ENCODE data around the gene NOXO1. TPM values are rescaled to one million over a fixed set of nuclear protein-coding genes. Genes with fewer than 3 reads are reported as not detected.

NOXO1 gene
- total RNA-seq, 2 donors from 2014 or later = 0.42 TPM; not detected in 1

DNA sequence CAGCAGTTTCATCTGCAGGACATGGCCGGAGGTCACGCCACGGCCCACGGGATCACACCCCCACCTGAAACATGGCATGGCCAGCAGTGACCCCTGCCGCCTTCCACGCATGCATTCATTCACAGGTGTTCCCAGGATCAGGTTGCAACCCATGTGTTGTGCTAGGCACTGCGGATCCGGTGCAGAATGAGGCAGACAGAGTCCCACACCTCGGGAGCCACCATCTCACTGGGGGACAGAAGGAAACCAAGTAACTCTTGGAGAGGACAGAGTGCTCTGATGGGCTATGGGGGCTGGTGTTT lies 33.9 kb downstream of the NOXO1 start:
- H3K4me3 ChIP-seq (ENCODE audit: low read length) = no peak overlapping the region
- WGBS, 2 experiments (ENCODE audit: insufficient coverage in 1 of 2, insufficient read length in 1 of 2) = 95 to 96% methylated on average over 9 of the region's 9 CpGs

DNA sequence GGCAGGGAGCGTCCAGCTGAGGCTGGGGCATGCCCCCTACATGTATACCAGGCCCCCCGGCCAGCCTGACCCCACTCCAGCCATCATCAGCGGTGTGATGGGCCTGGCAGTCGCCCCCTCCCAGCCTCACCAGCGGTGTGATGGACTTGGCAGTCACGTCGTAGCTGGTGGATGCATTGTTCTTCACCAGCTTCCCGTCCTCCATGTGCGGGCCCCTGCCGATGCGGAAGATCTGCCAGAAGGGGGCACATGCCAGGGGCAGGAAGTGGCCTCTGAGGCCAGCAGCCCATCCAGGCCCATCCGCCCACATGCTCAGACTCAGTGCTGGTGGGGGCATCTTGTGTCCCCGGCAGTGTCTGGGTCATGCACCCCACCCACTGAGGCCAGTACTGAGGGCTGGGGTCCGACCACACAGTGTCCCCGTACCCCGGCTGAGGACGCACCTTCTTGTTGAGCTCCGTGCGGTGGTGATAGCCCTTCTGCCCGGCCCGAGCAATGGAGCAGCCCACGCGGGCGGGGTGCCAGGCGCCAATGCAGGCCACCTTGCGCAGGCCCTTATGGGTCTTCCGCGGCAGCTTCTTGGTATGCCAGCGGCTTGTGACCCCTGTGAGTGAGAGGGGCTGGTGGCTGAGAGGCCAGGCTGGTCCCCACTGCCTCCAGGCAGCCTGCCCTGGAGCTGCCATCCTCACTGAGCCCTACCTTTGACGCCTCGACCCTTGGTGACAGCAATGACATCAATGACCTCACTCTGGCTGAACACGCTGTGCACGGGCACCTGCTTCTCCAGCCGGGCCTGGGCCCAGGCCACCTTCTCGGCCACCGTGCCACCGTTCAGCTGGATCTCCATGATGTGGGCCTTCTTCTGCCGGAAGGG lies 34.5 kb downstream of the NOXO1 start:
- Histone ChIP-seq H3K9me3 (ENCODE audit: control insufficient read depth, low read length) (no peaks in the 10 kb centered on the region), H3K4me1 (ENCODE audit: control insufficient read depth, insufficient read depth, low read length) (no peaks in the 10 kb centered on the region), H3K36me3 (ENCODE audit: control insufficient read depth, insufficient read depth, low read length) (no peaks in the 10 kb centered on the region), H3K27ac (ENCODE audit: low read depth, low read length) (no peak overlapping the region), H3K4me3 (ENCODE audit: low read length) (no peak overlapping the region), H3K9ac (ENCODE audit: extremely low read depth, low read length, poor library complexity, severe bottlenecking) (no peak overlapping the region), H3K27me3 (ENCODE audit: control insufficient read depth, insufficient read depth, low read length, poor library complexity, severe bottlenecking) (no peaks in the 10 kb centered on the region)
- Mint-ChIP-seq H3K27me3 (ENCODE audit: insufficient read depth) (peaks cover 10% of the 10 kb centered on the region), H3K9me3 (no peaks in the 10 kb centered on the region), H3K36me3 (ENCODE audit: low read depth) (no peaks in the 10 kb centered on the region), H3K4me3 (no peak overlapping the region), H3K4me1 (no peaks in the 10 kb centered on the region), H3K27ac (no peak overlapping the region)
- TF ChIP-seq, protein P1, sequence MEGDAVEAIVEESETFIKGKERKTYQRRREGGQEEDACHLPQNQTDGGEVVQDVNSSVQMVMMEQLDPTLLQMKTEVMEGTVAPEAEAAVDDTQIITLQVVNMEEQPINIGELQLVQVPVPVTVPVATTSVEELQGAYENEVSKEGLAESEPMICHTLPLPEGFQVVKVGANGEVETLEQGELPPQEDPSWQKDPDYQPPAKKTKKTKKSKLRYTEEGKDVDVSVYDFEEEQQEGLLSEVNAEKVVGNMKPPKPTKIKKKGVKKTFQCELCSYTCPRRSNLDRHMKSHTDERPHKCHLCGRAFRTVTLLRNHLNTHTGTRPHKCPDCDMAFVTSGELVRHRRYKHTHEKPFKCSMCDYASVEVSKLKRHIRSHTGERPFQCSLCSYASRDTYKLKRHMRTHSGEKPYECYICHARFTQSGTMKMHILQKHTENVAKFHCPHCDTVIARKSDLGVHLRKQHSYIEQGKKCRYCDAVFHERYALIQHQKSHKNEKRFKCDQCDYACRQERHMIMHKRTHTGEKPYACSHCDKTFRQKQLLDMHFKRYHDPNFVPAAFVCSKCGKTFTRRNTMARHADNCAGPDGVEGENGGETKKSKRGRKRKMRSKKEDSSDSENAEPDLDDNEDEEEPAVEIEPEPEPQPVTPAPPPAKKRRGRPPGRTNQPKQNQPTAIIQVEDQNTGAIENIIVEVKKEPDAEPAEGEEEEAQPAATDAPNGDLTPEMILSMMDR (conservative IDR thresholded peaks at IDR 0.05) = peak; percentile 50
- DNase-seq = no peak
- WGBS, 2 experiments (ENCODE audit: insufficient coverage in 1 of 2, insufficient read length in 1 of 2) = 92 to 93% methylated on average over 34 to 38 of the region's 38 CpGs

More for the DNA sequence above, 33.9 kb downstream of the NOXO1 start:
- H3K27ac Mint-ChIP-seq = no peak overlapping the region
- Histone ChIP-seq H3K9me3 (ENCODE audit: control insufficient read depth, low read length) (no peaks in the 10 kb centered on the region), H3K27ac (ENCODE audit: low read depth, low read length) (no peak overlapping the region), H3K27me3 (ENCODE audit: control insufficient read depth, insufficient read depth, low read length, poor library complexity, severe bottlenecking) (no peaks in the 10 kb centered on the region), H3K4me1 (ENCODE audit: control insufficient read depth, insufficient read depth, low read length) (no peaks in the 10 kb centered on the region), H3K36me3 (ENCODE audit: control insufficient read depth, insufficient read depth, low read length) (no peaks in the 10 kb centered on the region), H3K9ac (ENCODE audit: extremely low read depth, low read length, poor library complexity, severe bottlenecking) (no peak overlapping the region)
- TF ChIP-seq, protein P1 (conservative IDR thresholded peaks at IDR 0.05) = no peak
- no peak overlapping the region for H3K4me3 Mint-ChIP-seq
- DNase-seq = no peak
- no peaks in the 10 kb centered on the region for H3K4me1 Mint-ChIP-seq
- peaks cover 2% of the 10 kb centered on the region for H3K9me3 Mint-ChIP-seq
- H3K27me3 Mint-ChIP-seq (ENCODE audit: insufficient read depth) = peaks cover 10% of the 10 kb centered on the region
- H3K36me3 Mint-ChIP-seq (ENCODE audit: low read depth) = no peaks in the 10 kb centered on the region

DNA sequence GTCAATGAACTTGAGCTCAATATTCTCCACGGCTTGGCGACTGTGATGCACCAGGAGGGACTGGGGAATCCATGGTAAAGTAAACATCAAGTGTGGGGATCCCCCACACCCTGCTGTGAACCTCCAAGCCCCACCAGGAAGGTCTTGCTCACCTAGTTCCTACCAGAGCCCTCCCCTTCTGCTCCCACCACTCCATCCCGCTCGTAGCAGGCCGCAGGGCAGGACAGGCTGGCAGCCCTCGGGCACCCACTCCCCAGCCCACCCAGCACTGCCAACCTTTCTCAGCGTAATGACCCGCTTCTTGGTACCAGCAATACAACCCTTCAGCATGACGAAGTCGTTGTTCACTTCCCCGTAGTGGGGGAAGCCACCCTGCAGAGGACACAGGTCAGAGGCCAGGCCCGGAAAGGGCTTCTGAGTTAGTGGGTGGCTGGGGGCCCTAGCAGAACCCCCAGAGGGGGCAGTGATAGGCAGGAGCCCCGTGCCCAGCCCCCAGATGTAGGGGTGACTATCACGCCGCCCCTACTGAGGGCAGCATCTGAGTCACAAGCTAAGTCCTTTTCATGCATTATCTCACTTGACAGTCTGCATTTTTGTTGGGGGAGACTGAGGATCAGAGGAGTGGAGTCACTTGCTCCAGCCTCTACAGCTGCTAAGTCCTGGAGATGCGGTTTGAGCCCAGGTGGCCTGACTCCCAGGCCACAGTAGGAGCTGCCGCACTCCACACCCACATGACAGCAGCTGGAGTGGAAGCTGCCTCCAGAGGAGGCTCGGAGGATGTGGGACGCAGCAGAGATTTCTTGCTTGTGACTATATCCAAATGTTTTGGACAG lies 35.5 kb downstream of the NOXO1 start:
- H3K4me3 ChIP-seq (ENCODE audit: low read length) = no peak overlapping the region
- Mint-ChIP-seq H3K4me1 (peaks cover 3% of the 10 kb centered on the region), H3K36me3 (ENCODE audit: low read depth) (no peaks in the 10 kb centered on the region), H3K4me3 (no peak overlapping the region), H3K9me3 (no peaks in the 10 kb centered on the region), H3K27ac (no peak overlapping the region), H3K27me3 (ENCODE audit: insufficient read depth) (peaks cover 10% of the 10 kb centered on the region)
- H3K9me3 ChIP-seq (ENCODE audit: control insufficient read depth, low read length) = no peaks in the 10 kb centered on the region
- TF ChIP-seq, protein P1 (conservative IDR thresholded peaks at IDR 0.05) = no peak
- DNase-seq = peak; percentile 34
- H3K9ac ChIP-seq (ENCODE audit: extremely low read depth, low read length, poor library complexity, severe bottlenecking) = no peak overlapping the region
- no peaks in the 10 kb centered on the region for H3K36me3 ChIP-seq (ENCODE audit: control insufficient read depth, insufficient read depth, low read length)
- H3K4me1 ChIP-seq (ENCODE audit: control insufficient read depth, insufficient read depth, low read length) = no peaks in the 10 kb centered on the region
- no peaks in the 10 kb centered on the region for H3K27me3 ChIP-seq (ENCODE audit: control insufficient read depth, insufficient read depth, low read length, poor library complexity, severe bottlenecking)
- no peak overlapping the region for H3K27ac ChIP-seq (ENCODE audit: low read depth, low read length)
- 92 to 94% methylated on average over 14 to 19 of the region's 19 CpGs for WGBS, 2 experiments (ENCODE audit: insufficient coverage in 1 of 2, insufficient read length in 1 of 2)
